HG03460 (cell line): ENCODE data around the gene RAB8B.

ENCODE experiments used
- ATAC-seq: cut with Tn5 transposase; IDR thresholded peaks from one replicate; pipeline ENCODE4 v1.9.1; 2021; ENCODE audit not compliant: unreplicated experiment

Gene RAB8B

GRCh38 chr15:63188926-63189871, at the start of gene RAB8B:
TSS of gene RAB8B (plus strand) at chr15:63189606. CDS start at chr15:63189625, 19 bp downstream.
- peak; percentile 73 for ATAC-seq

- no peak for ATAC-seq
These were observed 48.5 kb upstream of the RAB8B start for GRCh38 chr15:63140936-63141335.

GRCh38 chr15:63145426-63145825, 44.0 kb upstream of the RAB8B start:
- no peak for ATAC-seq

- ATAC-seq = no peak
These were observed 42.7 kb upstream of the RAB8B start for GRCh38 chr15:63146684-63147083.

- ATAC-seq = no peak
These were observed 37.7 kb upstream of the RAB8B start for GRCh38 chr15:63151665-63152064.

- no peak for ATAC-seq
These were observed 33.9 kb upstream of the RAB8B start for GRCh38 chr15:63155486-63155885.

- no peak for ATAC-seq
These were observed 33.2 kb upstream of the RAB8B start for GRCh38 chr15:63156086-63156710.

GRCh38 chr15:63156755-63157117, 32.7 kb upstream of the RAB8B start:
- ATAC-seq = no peak

- peak; percentile 87 for ATAC-seq
These were observed 32.1 kb upstream of the RAB8B start, which contains the start of gene RPS27L for GRCh38 chr15:63157118-63157843. TSS of gene RPS27L (minus strand) at chr15:63157477. CDS start at chr15:63157405, 72 bp downstream.

GRCh38 chr15:63157891-63158431, 31.4 kb upstream of the RAB8B start:
- ATAC-seq = peak; percentile 26

GRCh38 chr15:63160638-63161037, 28.8 kb upstream of the RAB8B start:
- no peak for ATAC-seq

- ATAC-seq = no peak
These were observed 26.2 kb upstream of the RAB8B start for GRCh38 chr15:63163217-63163616.

GRCh38 chr15:63165166-63165859, 24.1 kb upstream of the RAB8B start:
- no peak for ATAC-seq

- no peak for ATAC-seq
These were observed 23.2 kb upstream of the RAB8B start for GRCh38 chr15:63166219-63166618.

- ATAC-seq = no peak
These were observed 19.6 kb upstream of the RAB8B start for GRCh38 chr15:63169788-63170187.

- ATAC-seq = no peak
These were observed 17.0 kb upstream of the RAB8B start for GRCh38 chr15:63172376-63172775.

GRCh38 chr15:63172851-63173451, 16.5 kb upstream of the RAB8B start:
- ATAC-seq = no peak

- no peak for ATAC-seq
These were observed 13.1 kb upstream of the RAB8B start for GRCh38 chr15:63176302-63176701.

- ATAC-seq = no peak
These were observed 11.4 kb upstream of the RAB8B start for GRCh38 chr15:63178034-63178433.

- ATAC-seq = no peak
These were observed 8.7 kb upstream of the RAB8B start for GRCh38 chr15:63180746-63181145.
